GM12878 (cell line): ENCODE results near the gene KLHL5. TPM values are rescaled to one million over a fixed set of nuclear protein-coding genes. Genes with fewer than 3 reads are reported as not detected.

Experiments used
- CBX5 ChIP-seq: sonication (generic); IDR thresholded peaks from 2 replicates; pipeline ENCODE4 v1.6.1; 2016; ENCODE audit warnings: low read depth, moderate library complexity, mild to moderate bottlenecking, inconsistent platforms
- CHD2 ChIP-seq: IDR thresholded peaks from 2 replicates; pipeline ENCODE4 v1.6.1; 2011; ENCODE audit warnings: low read depth, low read length, improper control_type of control experiment, borderline replicate concordance
- DPF2 ChIP-seq: fragments of 450-650 bp; IDR thresholded peaks from 2 replicates; pipeline ENCODE4 v1.6.1; 2017; ENCODE audit warnings: mild to moderate bottlenecking
- GABPA ChIP-seq: IDR thresholded peaks from 2 replicates; pipeline ENCODE4 v1.6.1; 2014; ENCODE audit warnings: antibody characterized with exemption, low read depth, mild to moderate bottlenecking, inconsistent platforms
- KDM1A ChIP-seq: fragments of 200-600 bp; sonication (generic); IDR thresholded peaks from 2 replicates; pipeline ENCODE4 v1.6.1; 2016; ENCODE audit warnings: borderline replicate concordance
- MXI1 ChIP-seq: fragments of 150-350 bp; IDR thresholded peaks from 2 replicates; pipeline ENCODE4 v1.6.1; 2011; ENCODE audit warnings: low read depth, mild to moderate bottlenecking, inconsistent platforms, low read length, improper control_type of control experiment
- NBN ChIP-seq: fragments of 450-650 bp; IDR thresholded peaks from 2 replicates; pipeline ENCODE4 v1.6.1; 2016
- NFYB ChIP-seq: IDR thresholded peaks from 2 replicates; pipeline ENCODE4 v1.6.1; 2011; ENCODE audit warnings: low read depth, mild to moderate bottlenecking, low read length, improper control_type of control experiment, moderate library complexity; ENCODE audit not compliant: insufficient read depth
- PML ChIP-seq: IDR thresholded peaks from 2 replicates; pipeline ENCODE4 v1.6.1; 2012; ENCODE audit warnings: low read length, inconsistent platforms
- POLR2AphosphoS2 ChIP-seq: IDR thresholded peaks from 2 replicates; pipeline ENCODE4 v1.6.1; 2011; ENCODE audit warnings: low read depth, mild to moderate bottlenecking, low read length, improper control_type of control experiment, moderate library complexity
- POLR2AphosphoS5 ChIP-seq: IDR thresholded peaks from 2 replicates; pipeline ENCODE4 v1.6.1; 2011; ENCODE audit warnings: mild to moderate bottlenecking, low read length, inconsistent platforms
- SMARCA5 ChIP-seq: fragments of 450-650 bp; IDR thresholded peaks from 2 replicates; pipeline ENCODE4 v1.6.1; 2017; ENCODE audit warnings: mild to moderate bottlenecking
- SREBF1 ChIP-seq: IDR thresholded peaks from 2 replicates; pipeline ENCODE4 v1.6.1; 2012; ENCODE audit warnings: mild to moderate bottlenecking, low read length
- STAT1 ChIP-seq: fragments of 450-650 bp; conservative IDR thresholded peaks from 2 replicates; pipeline ENCODE4 v1.6.1; 2014; ENCODE audit warnings: antibody characterized with exemption, mild to moderate bottlenecking
- TAF1 ChIP-seq: IDR thresholded peaks from 2 replicates; pipeline ENCODE4 v1.6.1; 2011; ENCODE audit warnings: mild to moderate bottlenecking, low read depth, low read length, borderline replicate concordance
- YY1 ChIP-seq: IDR thresholded peaks from 2 replicates; pipeline ENCODE4 v1.6.1; 2011; ENCODE audit warnings: low read depth, mild to moderate bottlenecking, low read length
- ZBED1 ChIP-seq: IDR thresholded peaks from 2 replicates; pipeline ENCODE4 v1.6.1; 2016; ENCODE audit warnings: borderline replicate concordance
- polyA plus RNA-seq, 11 experiments: library from polyadenylated mRNA; depleted of rRNA in 4 of 11; unstranded in 6 of 11; stranded (reverse) in 5 of 11; fragments of >200 nt; fragmentation: Nextera tagmentation in 4 of 11; fragmentation: Illumina TruSeq in 1 of 11; extraction: Ambion mirVana in 4 of 11; extraction: Trizol in 1 of 11; gene quantifications; 1 replicate in 1 of 11; 2 replicates in 10 of 11; pipeline versions ENCODE4 v1.2.1 to v1.2.3, GENCODE V29; 2011 to 2016; ENCODE audit warnings: inconsistent platforms in 2 of 11, missing spikeins in 2 of 11, low read depth in 1 of 11
- total RNA-seq, 4 experiments: library from RNA; depleted of rRNA in 3 of 4; stranded (reverse); fragments of >200 nt in 3 of 4; fragmentation: Illumina TruSeq in 1 of 4; extraction: Trizol in 1 of 4; gene quantifications; 2 replicates each; pipeline versions ENCODE4 v1.2.1 to v1.2.3, GENCODE V29; 2013 to 2021
- TF ChIP-seq, protein P1 (sequence below): fragments of 450-650 bp; formaldehyde crosslinking; IDR thresholded peaks from 2 replicates; pipeline ENCODE4 v1.4.0; 2020; ENCODE audit warnings: mild to moderate bottlenecking, moderate library complexity
- TF ChIP-seq, protein P2 (sequence below): IDR thresholded peaks from 2 replicates; pipeline ENCODE4 v1.6.1; 2012; ENCODE audit warnings: low read depth, low read length, improper control_type of control experiment
- TF ChIP-seq, protein P3 (sequence below): fragments of 450-650 bp; IDR thresholded peaks from 2 replicates; pipeline ENCODE4 v1.6.1; 2016; ENCODE audit warnings: mild to moderate bottlenecking
- TF ChIP-seq, protein P4 (sequence below): fragments of 450-650 bp; IDR thresholded peaks from 2 replicates; pipeline ENCODE4 v1.6.1; 2017; ENCODE audit warnings: mild to moderate bottlenecking, moderate library complexity

The KLHL5 gene
- total and polyA plus RNA-seq, 10 of the 15 experiments (the other 5 are each of a cell fraction or from before 2014, with no cell fraction given) = 4.7 to 27.3 (median 12.6) TPM

DNA sequence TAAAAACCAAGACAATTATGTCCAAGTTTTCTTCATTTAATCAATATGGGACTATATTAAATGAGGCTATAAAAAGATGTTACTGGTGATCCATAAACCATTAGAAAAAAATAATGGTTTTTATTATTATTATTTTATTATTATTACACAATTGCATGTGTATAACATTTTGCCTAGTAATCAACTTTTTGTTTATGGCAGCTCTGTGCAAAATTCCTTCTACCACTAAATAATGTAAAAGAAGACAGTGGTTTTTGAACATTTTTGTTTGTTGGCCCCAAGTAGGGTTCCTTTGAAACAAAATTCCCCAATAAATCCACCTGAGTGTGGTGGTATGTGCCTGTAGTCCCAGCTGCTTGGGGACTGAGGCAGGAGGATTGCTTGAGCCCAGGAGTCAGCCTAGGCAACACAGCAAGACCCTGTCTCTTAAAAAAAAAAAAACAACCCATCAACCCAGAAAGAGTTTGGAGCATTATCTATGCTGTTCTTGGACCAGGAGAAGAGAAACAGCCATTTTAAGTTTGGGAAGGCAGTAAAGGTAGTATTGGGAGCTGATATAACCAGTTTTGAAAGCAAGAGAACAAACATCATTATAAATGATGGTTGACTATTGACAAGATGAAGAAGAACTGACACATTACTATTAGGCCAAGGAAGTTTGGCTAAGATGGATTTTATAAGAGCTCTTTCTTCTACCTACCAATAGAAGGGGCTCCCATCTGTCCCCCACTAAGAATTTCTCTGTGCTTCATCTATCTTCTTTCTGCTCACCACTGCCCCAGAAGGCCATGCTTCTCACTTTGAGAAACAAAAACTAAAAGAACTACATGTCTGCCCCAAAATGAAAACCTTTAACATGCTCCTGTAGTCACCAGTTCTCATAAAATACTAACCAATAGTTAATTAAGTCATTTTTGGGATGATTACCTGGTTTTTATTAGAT, 32.0 kb upstream of the KLHL5 start (continued):
- no peak for TF ChIP-seq CHD2
- TF ChIP-seq KDM1A = no peak
- no peak for TF ChIP-seq STAT1
- TF ChIP-seq, protein P1, sequence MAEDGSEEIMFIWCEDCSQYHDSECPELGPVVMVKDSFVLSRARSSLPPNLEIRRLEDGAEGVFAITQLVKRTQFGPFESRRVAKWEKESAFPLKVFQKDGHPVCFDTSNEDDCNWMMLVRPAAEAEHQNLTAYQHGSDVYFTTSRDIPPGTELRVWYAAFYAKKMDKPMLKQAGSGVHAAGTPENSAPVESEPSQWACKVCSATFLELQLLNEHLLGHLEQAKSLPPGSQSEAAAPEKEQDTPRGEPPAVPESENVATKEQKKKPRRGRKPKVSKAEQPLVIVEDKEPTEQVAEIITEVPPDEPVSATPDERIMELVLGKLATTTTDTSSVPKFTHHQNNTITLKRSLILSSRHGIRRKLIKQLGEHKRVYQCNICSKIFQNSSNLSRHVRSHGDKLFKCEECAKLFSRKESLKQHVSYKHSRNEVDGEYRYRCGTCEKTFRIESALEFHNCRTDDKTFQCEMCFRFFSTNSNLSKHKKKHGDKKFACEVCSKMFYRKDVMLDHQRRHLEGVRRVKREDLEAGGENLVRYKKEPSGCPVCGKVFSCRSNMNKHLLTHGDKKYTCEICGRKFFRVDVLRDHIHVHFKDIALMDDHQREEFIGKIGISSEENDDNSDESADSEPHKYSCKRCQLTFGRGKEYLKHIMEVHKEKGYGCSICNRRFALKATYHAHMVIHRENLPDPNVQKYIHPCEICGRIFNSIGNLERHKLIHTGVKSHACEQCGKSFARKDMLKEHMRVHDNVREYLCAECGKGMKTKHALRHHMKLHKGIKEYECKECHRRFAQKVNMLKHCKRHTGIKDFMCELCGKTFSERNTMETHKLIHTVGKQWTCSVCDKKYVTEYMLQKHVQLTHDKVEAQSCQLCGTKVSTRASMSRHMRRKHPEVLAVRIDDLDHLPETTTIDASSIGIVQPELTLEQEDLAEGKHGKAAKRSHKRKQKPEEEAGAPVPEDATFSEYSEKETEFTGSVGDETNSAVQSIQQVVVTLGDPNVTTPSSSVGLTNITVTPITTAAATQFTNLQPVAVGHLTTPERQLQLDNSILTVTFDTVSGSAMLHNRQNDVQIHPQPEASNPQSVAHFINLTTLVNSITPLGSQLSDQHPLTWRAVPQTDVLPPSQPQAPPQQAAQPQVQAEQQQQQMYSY = no peak
- TF ChIP-seq CBX5 = no peak
- no peak for TF ChIP-seq POLR2AphosphoS5
- no peak for TF ChIP-seq SMARCA5
- TF ChIP-seq TAF1 = peak; percentile 38; the same call in 1 of the 2 replicates
- no peak for TF ChIP-seq DPF2
- no peak for TF ChIP-seq POLR2AphosphoS2
- TF ChIP-seq NBN = no peak
- 0 out of 2 replicates have a peak, but pooled peaks have one; percentile 36 for TF ChIP-seq PML
- TF ChIP-seq SREBF1 = no peak
- TF ChIP-seq, protein P2, sequence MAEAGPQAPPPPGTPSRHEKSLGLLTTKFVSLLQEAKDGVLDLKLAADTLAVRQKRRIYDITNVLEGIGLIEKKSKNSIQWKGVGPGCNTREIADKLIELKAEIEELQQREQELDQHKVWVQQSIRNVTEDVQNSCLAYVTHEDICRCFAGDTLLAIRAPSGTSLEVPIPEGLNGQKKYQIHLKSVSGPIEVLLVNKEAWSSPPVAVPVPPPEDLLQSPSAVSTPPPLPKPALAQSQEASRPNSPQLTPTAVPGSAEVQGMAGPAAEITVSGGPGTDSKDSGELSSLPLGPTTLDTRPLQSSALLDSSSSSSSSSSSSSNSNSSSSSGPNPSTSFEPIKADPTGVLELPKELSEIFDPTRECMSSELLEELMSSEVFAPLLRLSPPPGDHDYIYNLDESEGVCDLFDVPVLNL = no peak
- TF ChIP-seq NFYB = no peak
- TF ChIP-seq, protein P3, sequence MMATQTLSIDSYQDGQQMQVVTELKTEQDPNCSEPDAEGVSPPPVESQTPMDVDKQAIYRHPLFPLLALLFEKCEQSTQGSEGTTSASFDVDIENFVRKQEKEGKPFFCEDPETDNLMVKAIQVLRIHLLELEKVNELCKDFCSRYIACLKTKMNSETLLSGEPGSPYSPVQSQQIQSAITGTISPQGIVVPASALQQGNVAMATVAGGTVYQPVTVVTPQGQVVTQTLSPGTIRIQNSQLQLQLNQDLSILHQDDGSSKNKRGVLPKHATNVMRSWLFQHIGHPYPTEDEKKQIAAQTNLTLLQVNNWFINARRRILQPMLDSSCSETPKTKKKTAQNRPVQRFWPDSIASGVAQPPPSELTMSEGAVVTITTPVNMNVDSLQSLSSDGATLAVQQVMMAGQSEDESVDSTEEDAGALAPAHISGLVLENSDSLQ = no peak
- no peak for TF ChIP-seq ZBED1
- TF ChIP-seq, protein P4, sequence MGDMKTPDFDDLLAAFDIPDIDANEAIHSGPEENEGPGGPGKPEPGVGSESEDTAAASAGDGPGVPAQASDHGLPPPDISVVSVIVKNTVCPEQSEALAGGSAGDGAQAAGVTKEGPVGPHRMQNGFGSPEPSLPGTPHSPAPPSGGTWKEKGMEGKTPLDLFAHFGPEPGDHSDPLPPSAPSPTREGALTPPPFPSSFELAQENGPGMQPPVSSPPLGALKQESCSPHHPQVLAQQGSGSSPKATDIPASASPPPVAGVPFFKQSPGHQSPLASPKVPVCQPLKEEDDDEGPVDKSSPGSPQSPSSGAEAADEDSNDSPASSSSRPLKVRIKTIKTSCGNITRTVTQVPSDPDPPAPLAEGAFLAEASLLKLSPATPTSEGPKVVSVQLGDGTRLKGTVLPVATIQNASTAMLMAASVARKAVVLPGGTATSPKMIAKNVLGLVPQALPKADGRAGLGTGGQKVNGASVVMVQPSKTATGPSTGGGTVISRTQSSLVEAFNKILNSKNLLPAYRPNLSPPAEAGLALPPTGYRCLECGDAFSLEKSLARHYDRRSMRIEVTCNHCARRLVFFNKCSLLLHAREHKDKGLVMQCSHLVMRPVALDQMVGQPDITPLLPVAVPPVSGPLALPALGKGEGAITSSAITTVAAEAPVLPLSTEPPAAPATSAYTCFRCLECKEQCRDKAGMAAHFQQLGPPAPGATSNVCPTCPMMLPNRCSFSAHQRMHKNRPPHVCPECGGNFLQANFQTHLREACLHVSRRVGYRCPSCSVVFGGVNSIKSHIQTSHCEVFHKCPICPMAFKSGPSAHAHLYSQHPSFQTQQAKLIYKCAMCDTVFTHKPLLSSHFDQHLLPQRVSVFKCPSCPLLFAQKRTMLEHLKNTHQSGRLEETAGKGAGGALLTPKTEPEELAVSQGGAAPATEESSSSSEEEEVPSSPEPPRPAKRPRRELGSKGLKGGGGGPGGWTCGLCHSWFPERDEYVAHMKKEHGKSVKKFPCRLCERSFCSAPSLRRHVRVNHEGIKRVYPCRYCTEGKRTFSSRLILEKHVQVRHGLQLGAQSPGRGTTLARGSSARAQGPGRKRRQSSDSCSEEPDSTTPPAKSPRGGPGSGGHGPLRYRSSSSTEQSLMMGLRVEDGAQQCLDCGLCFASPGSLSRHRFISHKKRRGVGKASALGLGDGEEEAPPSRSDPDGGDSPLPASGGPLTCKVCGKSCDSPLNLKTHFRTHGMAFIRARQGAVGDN = peak; percentile 58; the same call in 1 of the 2 replicates
- TF ChIP-seq YY1 = 0 out of 2 replicates have a peak, but pooled peaks have one; percentile 7
- peak; percentile 61; the same call in 1 of the 2 replicates for TF ChIP-seq MXI1
- TF ChIP-seq GABPA = no peak
